IMR-90 (cell line): ENCODE measurements around the gene KCNQ5.

Experiments
- FOS ChIP-seq: fragments of 150-350 bp; IDR thresholded peaks from 2 replicates; pipeline ENCODE4 v1.6.1; 2016; ENCODE audit warnings: low read depth, low read length
- MXI1 ChIP-seq: IDR thresholded peaks from 2 replicates; pipeline ENCODE4 v1.6.1; 2012; ENCODE audit warnings: low read depth, mild to moderate bottlenecking, low read length, moderate library complexity, borderline replicate concordance
- POLR2A ChIP-seq: IDR thresholded peaks from 2 replicates; pipeline ENCODE4 v1.6.1; 2012; ENCODE audit warnings: mild to moderate bottlenecking, low read depth, low read length
- SMC3 ChIP-seq: fragments of 150-350 bp; IDR thresholded peaks from 2 replicates; pipeline ENCODE4 v1.6.1; 2016; ENCODE audit warnings: low read depth, mild to moderate bottlenecking, antibody characterized with exemption, low read length, moderate library complexity
- TF ChIP-seq, protein P1 (sequence below): conservative IDR thresholded peaks from 2 replicates; pipeline ENCODE4 v1.5.1; 2012; ENCODE audit warnings: mild to moderate bottlenecking, low read depth, low read length, improper control_type of control experiment
- TF ChIP-seq, protein P2 (sequence below): fragments of 150-350 bp; IDR thresholded peaks from 2 replicates; pipeline ENCODE4 v1.6.1; 2016; ENCODE audit warnings: low read depth, mild to moderate bottlenecking, low read length, moderate library complexity, borderline replicate concordance
- TF ChIP-seq, protein P3 (sequence below): fragments of 150-350 bp; IDR thresholded peaks from 2 replicates; pipeline ENCODE4 v1.6.1; 2017; ENCODE audit warnings: mild to moderate bottlenecking, antibody characterized with exemption, low read length, low read depth

DNA sequence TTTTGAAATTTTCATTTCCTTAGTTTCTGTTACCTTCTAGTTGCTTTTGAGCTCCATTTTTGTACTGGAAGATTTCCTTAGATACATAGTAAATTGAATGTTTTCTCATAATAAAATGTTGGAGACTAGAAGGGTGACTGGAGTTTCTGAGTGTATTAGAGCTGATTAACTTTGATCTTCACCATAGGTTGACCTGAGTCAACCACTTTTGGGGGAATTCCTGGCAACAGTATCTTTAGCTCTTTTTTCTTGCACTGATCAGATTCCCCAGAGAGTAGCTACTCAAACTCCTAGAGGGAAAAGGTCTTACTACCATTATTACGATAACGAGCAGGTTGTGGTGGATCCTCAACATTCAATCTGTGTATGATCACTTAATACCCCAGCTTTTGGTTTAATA, 530.7 kb downstream of the KCNQ5 start:
- TF ChIP-seq, protein P1, sequence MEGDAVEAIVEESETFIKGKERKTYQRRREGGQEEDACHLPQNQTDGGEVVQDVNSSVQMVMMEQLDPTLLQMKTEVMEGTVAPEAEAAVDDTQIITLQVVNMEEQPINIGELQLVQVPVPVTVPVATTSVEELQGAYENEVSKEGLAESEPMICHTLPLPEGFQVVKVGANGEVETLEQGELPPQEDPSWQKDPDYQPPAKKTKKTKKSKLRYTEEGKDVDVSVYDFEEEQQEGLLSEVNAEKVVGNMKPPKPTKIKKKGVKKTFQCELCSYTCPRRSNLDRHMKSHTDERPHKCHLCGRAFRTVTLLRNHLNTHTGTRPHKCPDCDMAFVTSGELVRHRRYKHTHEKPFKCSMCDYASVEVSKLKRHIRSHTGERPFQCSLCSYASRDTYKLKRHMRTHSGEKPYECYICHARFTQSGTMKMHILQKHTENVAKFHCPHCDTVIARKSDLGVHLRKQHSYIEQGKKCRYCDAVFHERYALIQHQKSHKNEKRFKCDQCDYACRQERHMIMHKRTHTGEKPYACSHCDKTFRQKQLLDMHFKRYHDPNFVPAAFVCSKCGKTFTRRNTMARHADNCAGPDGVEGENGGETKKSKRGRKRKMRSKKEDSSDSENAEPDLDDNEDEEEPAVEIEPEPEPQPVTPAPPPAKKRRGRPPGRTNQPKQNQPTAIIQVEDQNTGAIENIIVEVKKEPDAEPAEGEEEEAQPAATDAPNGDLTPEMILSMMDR, result no peak
- no peak for TF ChIP-seq SMC3
- no peak for TF ChIP-seq POLR2A
- no peak for TF ChIP-seq MXI1
- no peak for TF ChIP-seq FOS
- TF ChIP-seq, protein P2, sequence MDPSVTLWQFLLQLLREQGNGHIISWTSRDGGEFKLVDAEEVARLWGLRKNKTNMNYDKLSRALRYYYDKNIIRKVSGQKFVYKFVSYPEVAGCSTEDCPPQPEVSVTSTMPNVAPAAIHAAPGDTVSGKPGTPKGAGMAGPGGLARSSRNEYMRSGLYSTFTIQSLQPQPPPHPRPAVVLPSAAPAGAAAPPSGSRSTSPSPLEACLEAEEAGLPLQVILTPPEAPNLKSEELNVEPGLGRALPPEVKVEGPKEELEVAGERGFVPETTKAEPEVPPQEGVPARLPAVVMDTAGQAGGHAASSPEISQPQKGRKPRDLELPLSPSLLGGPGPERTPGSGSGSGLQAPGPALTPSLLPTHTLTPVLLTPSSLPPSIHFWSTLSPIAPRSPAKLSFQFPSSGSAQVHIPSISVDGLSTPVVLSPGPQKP, result no peak
- TF ChIP-seq, protein P3, sequence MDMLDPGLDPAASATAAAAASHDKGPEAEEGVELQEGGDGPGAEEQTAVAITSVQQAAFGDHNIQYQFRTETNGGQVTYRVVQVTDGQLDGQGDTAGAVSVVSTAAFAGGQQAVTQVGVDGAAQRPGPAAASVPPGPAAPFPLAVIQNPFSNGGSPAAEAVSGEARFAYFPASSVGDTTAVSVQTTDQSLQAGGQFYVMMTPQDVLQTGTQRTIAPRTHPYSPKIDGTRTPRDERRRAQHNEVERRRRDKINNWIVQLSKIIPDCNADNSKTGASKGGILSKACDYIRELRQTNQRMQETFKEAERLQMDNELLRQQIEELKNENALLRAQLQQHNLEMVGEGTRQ, result no peak
